Tibial nerve (tissue), 4 donors: ENCODE results near the gene SMPD1. TPM values are rescaled to one million over a fixed set of nuclear protein-coding genes. Genes with fewer than 3 reads are reported as not detected.

ENCODE experiments used
- DNase-seq, 2 donors: peaks; one replicate each; pipeline ENCODE4 v3.0.0-alpha.2; 2019; ENCODE audit warnings: low spot score in 2 of 2
- H3K27ac ChIP-seq, 4 donors: fragments of 200-600 bp; sonication (generic) in 3 of 4; one replicate each; pipeline ENCODE4 v1.5.1; 2017 to 2019; ENCODE audit warnings: mild to moderate bottlenecking in 1 of 4
- H3K27me3 ChIP-seq, 2 donors: fragments of 200-600 bp; sonication (generic) in 1 of 2; one replicate each; pipeline versions ENCODE4 v1.5.1 to v1.6.0; 2017 to 2019
- H3K36me3 ChIP-seq, 3 donors: fragments of 200-600 bp; sonication (generic); one replicate each; pipeline ENCODE4 v1.5.1; 2018 to 2019
- H3K4me1 ChIP-seq, 4 donors: fragments of 200-600 bp; sonication (generic) in 3 of 4; one replicate each; pipeline ENCODE4 v1.5.1; 2017 to 2019
- H3K4me3 ChIP-seq, 4 donors: fragments of 200-600 bp; sonication (generic) in 3 of 4; one replicate each; pipeline ENCODE4 v1.5.1; 2017 to 2019; ENCODE audit warnings: mild to moderate bottlenecking in 1 of 4, moderate library complexity in 1 of 4
- H3K9me3 ChIP-seq, 4 donors: fragments of 200-600 bp; sonication (generic) in 3 of 4; one replicate each; pipeline ENCODE4 v1.5.1; 2017 to 2019
- EP300 ChIP-seq, 2 donors: sonication (generic); formaldehyde crosslinking; IDR thresholded peaks; one replicate each; pipeline ENCODE4 v1.6.1; 2017; ENCODE audit warnings: antibody characterized with exemption in 2 of 2, mild to moderate bottlenecking in 1 of 2
- POLR2A ChIP-seq, 2 donors: fragments of 450-650 bp; IDR thresholded peaks; one replicate each; pipeline ENCODE4 v1.6.1; 2017; ENCODE audit warnings: antibody characterized with exemption in 2 of 2, mild to moderate bottlenecking in 2 of 2, moderate library complexity in 2 of 2
- WGBS, 2 donors: methylation state at CpG; one replicate each; pipeline ENCODE4 v1.1.5; 2018; 5-methylcytosine and 5-hydroxymethylcytosine counted together
- total RNA-seq, 4 donors: library from RNA; depleted of rRNA; stranded (reverse); fragments of >200 nt; gene quantifications; one replicate each; pipeline ENCODE4 v1.1.0, GENCODE V29; 2016
- TF ChIP-seq, protein P1 (sequence below), 5 experiments: fragments of 200-600 bp in 3 of 5; fragments of 450-650 bp in 2 of 5; sonication (generic) in 3 of 5; IDR thresholded peaks; one replicate each; pipeline ENCODE4 v1.5.1; 2016 to 2019; ENCODE audit warnings: antibody characterized with exemption in 5 of 5, mild to moderate bottlenecking in 3 of 5, moderate library complexity in 2 of 5

SMPD1 gene
- total RNA-seq, 4 donors from 2014 or later, result 23.1 to 39.8 (median 30.3) TPM

DNA sequence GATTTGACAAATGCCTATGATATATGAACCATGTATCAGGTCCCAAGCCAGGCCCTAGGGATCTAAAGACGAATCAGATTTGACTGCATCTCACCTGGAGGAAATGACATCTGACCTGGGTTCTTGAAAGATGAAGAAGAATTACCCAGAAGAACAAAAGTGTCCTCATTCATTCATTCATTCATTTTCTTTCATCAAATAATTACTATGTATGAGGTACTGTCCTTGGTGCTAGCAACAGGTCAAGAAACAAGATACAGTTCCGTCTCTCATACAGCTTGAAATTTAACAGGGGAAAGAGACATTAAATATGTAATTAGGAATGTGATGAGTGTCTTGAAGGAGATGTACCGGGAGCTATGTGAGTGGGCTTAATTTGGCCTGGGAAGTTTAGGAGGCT lies 30.4 kb downstream of the SMPD1 start:
- peaks cover 0 to 32% (median 8%) of the 10 kb centered on the region in 4 donors for H3K4me1 ChIP-seq
- WGBS, 2 donors, result 93 to 95% methylated on average over 3 of the region's 3 CpGs
- no peak overlapping the region for H3K4me3 ChIP-seq
- H3K36me3 ChIP-seq, result no peaks in the 10 kb centered on the region
- H3K27ac ChIP-seq, result no peak overlapping the region
- DNase-seq, result no peak
- no peaks in the 10 kb centered on the region for H3K9me3 ChIP-seq
- TF ChIP-seq EP300 (IDR thresholded peaks at IDR 0.05) (no peak), POLR2A (IDR thresholded peaks at IDR 0.05) (no peak)
- TF ChIP-seq, protein P1, sequence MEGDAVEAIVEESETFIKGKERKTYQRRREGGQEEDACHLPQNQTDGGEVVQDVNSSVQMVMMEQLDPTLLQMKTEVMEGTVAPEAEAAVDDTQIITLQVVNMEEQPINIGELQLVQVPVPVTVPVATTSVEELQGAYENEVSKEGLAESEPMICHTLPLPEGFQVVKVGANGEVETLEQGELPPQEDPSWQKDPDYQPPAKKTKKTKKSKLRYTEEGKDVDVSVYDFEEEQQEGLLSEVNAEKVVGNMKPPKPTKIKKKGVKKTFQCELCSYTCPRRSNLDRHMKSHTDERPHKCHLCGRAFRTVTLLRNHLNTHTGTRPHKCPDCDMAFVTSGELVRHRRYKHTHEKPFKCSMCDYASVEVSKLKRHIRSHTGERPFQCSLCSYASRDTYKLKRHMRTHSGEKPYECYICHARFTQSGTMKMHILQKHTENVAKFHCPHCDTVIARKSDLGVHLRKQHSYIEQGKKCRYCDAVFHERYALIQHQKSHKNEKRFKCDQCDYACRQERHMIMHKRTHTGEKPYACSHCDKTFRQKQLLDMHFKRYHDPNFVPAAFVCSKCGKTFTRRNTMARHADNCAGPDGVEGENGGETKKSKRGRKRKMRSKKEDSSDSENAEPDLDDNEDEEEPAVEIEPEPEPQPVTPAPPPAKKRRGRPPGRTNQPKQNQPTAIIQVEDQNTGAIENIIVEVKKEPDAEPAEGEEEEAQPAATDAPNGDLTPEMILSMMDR (IDR thresholded peaks at IDR 0.05), result no peak
- H3K27me3 ChIP-seq, result no peaks in the 10 kb centered on the region

DNA sequence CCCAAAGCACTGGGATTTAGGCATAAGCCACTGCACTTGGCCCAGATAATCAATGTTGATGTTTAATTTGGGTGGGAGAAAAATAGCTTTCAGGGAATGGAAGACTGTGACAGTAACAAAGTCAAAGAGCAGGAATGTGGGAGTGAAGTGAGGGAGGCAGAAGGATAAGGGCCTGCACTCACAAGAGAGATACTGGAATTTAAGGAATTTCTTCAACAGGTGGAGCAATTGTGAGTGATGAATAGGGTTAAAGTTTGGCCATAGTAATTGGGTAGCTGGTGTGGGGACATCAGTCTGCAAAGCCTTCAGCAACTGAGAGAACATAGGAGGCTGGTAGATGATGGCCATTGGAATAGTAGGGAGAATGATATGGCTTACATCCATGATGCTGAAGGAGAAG lies 37.2 kb downstream of the SMPD1 start:
- Histone ChIP-seq H3K9me3 (no peaks in the 10 kb centered on the region), H3K4me1 (no peaks in the 10 kb centered on the region), H3K4me3 (no peak overlapping the region), H3K27me3 (no peaks in the 10 kb centered on the region), H3K36me3 (peaks cover 0 to 6% (median 0%) of the 10 kb centered on the region in 3 donors), H3K27ac (no peak overlapping the region)
- DNase-seq, result no peak
- TF ChIP-seq, protein P1 (IDR thresholded peaks at IDR 0.05), result no peak

DNA sequence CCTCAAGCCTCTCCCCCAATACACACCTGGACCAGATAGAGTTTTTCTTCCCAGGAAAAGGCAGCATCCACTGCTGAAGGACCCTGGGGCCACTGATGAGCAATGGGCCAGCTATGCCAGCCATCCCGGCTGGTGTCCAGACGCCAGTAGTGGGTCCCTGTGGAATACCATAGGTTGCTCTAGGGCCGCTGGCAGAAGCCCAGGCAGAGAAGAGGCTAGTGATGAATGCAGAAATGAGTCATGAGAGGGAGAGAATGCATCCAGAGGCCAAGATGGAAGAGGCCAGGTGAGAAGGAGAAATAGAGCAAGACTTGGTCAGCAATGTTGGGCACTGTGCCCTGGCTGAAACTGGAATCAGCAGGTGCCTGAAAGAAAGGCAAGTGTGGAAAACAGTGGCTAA lies 41.6 kb downstream of the SMPD1 start:
- 79 to 95% methylated on average over 3 of the region's 3 CpGs for WGBS, 2 donors
- Histone ChIP-seq H3K36me3 (peaks cover 0 to 6% (median 0%) of the 10 kb centered on the region in 3 donors), H3K9me3 (no peaks in the 10 kb centered on the region), H3K4me3 (no peak overlapping the region), H3K27me3 (no peaks in the 10 kb centered on the region), H3K4me1 (no peaks in the 10 kb centered on the region), H3K27ac (no peak overlapping the region)
- TF ChIP-seq POLR2A (IDR thresholded peaks at IDR 0.05) (no peak), EP300 (IDR thresholded peaks at IDR 0.05) (no peak)
- TF ChIP-seq, protein P1 (IDR thresholded peaks at IDR 0.05), result no peak
- no peak for DNase-seq

DNA sequence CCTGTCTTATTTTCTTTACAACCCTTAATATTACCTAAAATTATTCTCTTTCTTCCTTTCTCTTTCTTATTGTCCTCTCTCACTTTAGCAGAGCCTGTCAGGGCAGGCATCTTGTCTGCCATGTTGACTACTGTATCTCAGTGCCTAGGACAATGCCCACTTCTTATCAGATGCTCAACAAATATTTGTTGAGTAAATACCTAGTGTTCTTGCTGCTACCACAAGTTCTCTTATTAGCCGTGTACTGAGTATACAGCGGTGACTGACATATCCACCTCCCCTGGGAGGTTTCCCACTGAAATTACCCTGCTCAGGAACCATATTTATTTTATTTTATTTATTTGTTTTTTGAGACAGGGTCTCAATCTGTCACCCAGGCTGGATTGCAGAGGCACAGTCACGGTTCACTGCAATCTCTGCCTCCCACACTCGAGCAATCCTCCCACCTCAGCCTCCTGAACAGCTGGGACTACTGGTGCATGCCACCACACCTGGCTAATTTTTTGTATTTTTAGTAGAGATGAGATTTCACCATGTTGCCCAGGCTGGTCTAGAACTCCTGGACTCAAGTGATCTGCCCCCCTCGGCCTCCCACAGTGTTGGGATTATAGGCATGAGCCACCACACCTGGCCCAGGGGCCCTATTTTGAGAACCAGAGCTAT lies 43.9 kb downstream of the SMPD1 start:
- Histone ChIP-seq H3K4me1 (no peaks in the 10 kb centered on the region), H3K9me3 (no peaks in the 10 kb centered on the region), H3K4me3 (no peak overlapping the region), H3K36me3 (peaks cover 0 to 6% (median 0%) of the 10 kb centered on the region in 3 donors), H3K27me3 (no peaks in the 10 kb centered on the region), H3K27ac (no peak overlapping the region)
- no peak for DNase-seq
- 74 to 80% methylated on average over 5 of the region's 5 CpGs for WGBS, 2 donors
- TF ChIP-seq EP300 (IDR thresholded peaks at IDR 0.05), result no peak
- TF ChIP-seq, protein P1 (IDR thresholded peaks at IDR 0.05), result no peak
- TF ChIP-seq POLR2A (IDR thresholded peaks at IDR 0.05), result no peak

DNA sequence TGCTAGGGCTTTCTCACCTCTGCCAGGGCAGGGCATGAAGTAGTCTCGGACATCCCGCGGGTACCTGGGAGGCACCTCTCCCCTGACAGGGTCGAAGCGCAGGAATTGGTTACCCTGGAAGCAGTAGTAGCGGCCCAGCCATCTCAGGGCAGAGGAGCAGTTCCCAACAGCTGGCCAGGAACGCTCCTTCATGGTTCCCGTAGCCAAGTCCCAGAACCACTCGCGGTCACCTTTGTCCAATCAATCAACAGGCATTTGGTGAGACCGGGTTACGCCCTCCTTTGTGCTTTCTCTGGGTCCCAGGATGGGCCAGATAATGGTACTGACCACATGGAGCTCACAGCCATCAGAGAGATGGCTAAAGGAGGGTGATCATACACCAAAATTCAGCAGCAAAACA lies 47.1 kb downstream of the SMPD1 start:
- Histone ChIP-seq H3K36me3 (no peaks in the 10 kb centered on the region), H3K4me3 (no peak overlapping the region), H3K4me1 (no peaks in the 10 kb centered on the region), H3K27ac (no peak overlapping the region), H3K27me3 (no peaks in the 10 kb centered on the region), H3K9me3 (no peaks in the 10 kb centered on the region)
- WGBS, 2 donors, result 93 to 95% methylated on average over 12 of the region's 12 CpGs
- DNase-seq, result no peak
- no peak for TF ChIP-seq POLR2A (IDR thresholded peaks at IDR 0.05)
- TF ChIP-seq, protein P1 (IDR thresholded peaks at IDR 0.05), result no peak
- no peak for TF ChIP-seq EP300 (IDR thresholded peaks at IDR 0.05)
